ENCODE data around the gene COX17. TPM values are rescaled to one million over a fixed set of nuclear protein-coding genes. Genes with fewer than 3 reads are reported as not detected.
"Not testable (repeated sequence)": the region's sequence is repeated elsewhere in the genome, so short reads cannot be mapped to it uniquely, and the experiment has no call there.

Gene COX17, protein sequence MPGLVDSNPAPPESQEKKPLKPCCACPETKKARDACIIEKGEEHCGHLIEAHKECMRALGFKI
- total RNA-seq (2014; rRNA removed; shearing (Covaris generic)) = 4.2 and 5.0 TPM in 2 replicates

DNA sequence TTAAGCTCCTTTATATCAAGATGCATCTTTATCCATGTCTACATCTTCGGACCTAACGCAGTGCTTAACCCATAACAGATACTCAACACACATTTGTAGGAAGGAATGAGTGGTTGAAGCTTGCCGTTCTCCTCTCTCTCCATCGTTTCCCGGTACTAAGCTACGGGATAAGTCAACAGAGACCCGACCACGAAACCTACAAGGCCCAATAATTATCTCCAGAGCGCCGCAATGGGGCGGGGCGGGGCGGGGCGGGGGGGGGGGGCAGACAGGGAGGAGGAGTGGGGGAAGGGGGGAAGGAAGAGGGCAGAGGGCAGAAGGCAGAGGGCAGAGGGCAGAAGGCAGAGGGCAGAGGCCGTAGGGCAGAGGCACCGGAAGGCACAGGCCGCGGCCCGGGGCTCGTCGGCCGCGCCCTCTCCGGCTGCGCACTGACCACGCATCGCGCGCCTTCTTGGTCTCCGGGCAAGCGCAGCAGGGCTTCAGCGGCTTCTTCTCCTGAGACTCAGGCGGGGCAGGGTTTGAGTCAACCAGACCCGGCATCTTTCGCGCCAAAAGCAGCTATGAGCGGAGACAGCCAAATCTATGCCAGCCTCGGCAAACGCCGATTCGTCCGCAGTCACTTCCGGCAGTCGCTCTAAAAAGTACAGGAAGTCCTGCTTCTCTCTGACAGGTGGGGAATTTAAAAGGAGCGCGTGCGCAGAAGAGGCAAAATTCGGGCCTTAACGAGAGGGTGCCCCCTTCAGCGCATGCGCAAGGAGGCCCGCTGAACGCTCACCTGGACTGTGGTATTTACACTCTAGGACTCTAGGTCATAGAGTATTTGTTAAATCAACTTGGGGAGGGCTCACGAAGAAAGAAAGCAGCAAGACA lies at the start of gene COX17:
Gene COX17, minus strand, starts transcription at position 636 of the 870 bp plus-strand sequence. Its CDS starts 96 bp downstream, at position 540.
- in situ Hi-C loops (cut with HindIII; ENCODE audit: low sequenced_read_pairs) = no loop called here
- peak; percentile 98 for DNase-seq (ENCODE audit: low spot score)

DNA sequence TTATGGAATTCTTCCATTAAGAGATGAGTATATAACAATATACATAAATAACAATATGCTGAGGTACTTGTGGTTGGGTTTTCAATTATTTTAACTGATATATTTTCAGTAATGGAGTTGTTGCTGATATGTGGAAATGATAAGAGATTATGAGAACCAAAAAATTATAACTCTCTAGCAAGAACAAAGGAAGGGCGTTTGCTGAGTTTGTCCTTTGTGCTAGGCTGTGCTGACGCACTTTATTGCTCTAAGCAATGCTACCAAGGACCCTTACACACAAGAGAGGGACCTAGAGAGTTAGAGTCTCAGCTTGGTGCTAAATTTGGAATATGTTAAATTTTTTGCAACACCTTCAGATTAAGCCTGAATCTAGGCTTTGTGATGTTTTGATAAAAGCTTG lies 49.7 kb upstream of the COX17 start:
- in situ Hi-C loops (cut with HindIII; ENCODE audit: low sequenced_read_pairs) = no loop called here

DNA sequence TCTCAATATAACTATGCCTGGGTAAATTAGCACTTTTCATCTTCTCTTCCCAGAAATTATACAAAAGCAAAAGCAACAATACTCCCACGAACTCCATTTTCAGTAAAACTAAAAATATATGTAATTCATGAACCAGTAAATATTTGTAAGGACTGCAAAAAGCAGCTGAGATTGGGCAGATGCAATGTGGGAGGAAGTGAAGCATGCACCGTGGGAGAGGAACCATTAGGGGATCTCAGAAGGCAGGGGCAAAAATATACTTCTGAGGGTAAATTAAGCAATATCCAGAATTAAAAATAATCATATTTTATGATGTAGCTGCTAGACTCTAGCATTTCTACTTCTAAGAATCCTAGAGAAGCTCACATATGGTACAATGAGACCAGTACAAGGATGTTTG lies 45.8 kb upstream of the COX17 start:
- in situ Hi-C loops (cut with HindIII; ENCODE audit: low sequenced_read_pairs) = no loop called here

More for the DNA sequence above, 49.7 kb upstream of the COX17 start:
- DNase-seq (ENCODE audit: low spot score) = no peak

DNA sequence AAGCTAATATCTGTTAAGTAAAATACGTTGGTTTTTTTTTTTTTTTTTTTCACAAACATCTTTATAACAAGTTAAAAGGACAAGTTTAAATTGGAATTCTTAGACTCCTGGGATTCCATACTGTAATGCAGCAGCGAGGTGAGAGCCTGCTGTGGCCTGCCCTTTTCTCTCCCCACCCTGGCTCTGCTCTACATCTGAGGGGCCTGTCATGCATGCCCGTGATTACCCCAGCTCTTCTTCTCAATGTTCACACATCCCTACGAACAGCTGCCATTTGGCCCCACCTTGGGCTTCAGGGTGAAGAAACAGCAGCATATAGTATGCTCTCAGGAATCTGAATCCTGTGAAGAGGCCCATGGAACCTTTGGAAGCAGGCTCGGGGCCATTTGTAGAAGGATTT lies 40.3 kb upstream of the COX17 start:
- DNase-seq (ENCODE audit: low spot score) = no peak
- in situ Hi-C loops (cut with HindIII; ENCODE audit: low sequenced_read_pairs) = no loop called here

More for the DNA sequence above, 45.8 kb upstream of the COX17 start:
- DNase-seq (ENCODE audit: low spot score) = no peak

DNA sequence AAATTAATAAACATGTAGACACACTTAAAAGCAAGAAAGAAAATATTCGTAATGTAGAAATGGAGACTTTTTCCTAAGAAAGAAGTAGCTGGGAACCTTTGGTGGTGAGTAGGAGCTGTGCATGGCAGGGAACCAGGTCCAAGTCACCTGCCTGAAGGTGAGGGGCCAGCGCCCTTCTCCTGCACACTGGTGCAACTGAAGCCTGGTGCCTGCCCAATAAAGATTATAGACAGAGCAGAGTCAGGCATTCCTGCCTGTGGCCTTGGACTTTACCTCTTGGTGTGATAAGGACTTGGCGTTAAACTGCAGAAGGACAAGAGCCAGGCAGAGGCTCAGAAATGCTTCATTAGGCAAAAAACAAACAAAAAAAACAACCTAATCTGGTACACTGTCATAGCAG lies 39.8 kb upstream of the COX17 start:
- no peak for DNase-seq (ENCODE audit: low spot score)
- in situ Hi-C loops (cut with HindIII; ENCODE audit: low sequenced_read_pairs) = no loop called here

DNA sequence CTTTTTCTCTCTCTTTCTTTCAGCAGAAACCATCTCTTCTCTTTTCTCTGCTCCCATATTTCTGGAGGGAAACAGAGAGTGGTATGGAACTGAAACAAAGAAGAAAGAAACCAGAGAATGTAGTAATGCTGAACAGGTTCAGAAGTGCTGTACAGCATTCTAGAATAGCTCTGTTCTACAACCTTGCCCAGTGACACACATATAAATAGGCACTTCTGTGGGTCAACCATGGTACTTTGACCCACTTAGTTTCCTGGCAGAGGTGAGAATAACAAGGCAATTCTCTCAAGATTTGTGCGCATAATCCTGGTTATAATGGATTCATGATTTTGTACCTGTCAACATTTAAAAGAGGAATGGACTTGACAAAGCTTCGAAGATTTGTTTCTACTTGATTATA lies 37.9 kb upstream of the COX17 start:
- DNase-seq (ENCODE audit: low spot score) = no peak
- in situ Hi-C loops (cut with HindIII; ENCODE audit: low sequenced_read_pairs) = no loop called here

DNA sequence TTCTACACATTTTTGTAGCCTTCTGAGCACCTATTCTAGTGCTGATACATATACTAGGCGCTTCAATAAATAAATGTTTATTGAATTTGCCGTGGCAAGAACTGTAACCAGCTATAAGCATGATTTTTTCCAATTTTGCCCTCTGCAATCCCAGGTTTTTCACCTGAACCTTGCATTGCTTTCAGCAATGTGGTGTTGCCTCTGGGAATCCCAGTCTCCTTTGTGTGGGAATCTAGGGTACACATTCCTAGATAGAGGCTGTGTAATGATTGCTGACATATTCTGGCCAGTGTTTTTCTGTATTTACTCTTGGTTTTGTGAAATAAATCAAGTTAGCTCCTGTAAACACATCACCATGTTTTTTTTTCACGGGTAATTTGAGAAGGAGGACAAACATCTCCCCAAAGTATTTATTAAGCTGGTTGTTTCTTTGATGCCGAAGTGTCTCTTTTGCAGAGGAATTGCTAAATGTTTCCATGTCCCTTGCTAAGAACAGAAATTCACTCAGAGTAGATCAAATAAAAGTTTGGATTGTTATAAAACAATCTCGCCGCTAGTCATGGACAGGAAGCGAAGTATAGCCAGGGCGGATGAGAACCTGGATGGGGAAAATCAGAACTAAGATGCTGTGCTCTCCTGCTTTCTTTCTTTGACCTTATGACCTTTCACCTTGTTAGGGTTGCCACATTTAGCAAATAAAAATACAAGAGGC lies 26.8 kb upstream of the COX17 start:
- in situ Hi-C loops (cut with HindIII; ENCODE audit: low sequenced_read_pairs) = no loop called here
- peak; percentile 37 for DNase-seq (ENCODE audit: low spot score)

DNA sequence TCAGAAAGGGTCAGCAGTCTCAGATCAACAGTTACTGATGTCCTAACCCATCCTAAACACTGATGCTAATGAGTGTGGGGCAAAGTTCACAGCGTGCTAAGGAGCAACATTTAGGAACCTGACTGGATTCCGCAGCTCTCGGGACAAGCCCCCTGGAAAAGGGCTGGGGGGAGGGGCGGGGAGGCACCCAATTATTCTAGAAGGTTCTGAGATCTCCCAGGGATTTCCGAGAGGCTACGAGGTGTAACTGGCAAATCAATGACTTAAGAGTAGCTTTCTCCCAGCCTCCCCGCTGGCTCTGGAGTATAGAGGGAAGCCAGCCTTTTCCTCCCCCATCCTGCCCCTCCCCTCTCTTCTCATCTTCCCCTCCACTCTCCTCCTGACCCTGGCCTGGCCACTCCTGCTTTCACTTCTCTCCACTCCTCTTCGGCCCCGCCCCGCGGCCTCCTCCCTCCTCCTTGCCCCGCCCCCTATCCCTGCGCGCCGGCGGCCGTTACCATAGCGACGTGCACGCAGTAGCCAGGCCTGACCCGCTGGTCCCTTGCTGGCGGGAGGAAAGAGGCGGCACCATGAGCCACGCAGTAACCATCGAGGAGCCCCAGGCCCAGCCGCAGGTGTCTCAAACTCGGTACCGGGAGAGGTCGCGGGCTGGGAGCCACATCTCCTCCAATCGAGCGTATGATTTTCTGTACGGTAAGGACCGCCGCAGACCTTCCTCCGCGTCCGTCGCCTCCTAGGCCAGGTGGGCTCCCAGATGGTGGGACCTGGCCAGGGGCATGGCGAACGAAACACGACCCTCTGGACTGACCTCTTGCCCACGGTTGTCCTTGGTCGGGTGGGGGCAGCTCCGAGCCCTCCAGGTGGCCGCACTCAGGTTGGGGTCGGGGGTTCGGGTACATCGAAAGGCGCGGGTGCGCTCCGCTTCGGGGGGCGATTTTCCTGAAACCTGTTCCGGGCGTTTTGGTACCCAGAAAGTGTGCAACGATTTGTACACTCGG lies 25.6 kb upstream of the COX17 start, which contains the start of gene CFAP91:
Gene CFAP91, plus strand, starts transcription at position 493 of the 998 bp plus-strand sequence. Its CDS starts 77 bp downstream, at position 570.
- in situ Hi-C loops (cut with HindIII; ENCODE audit: low sequenced_read_pairs) = no loop called here
- DNase-seq (ENCODE audit: low spot score) = peak; percentile 95

DNA sequence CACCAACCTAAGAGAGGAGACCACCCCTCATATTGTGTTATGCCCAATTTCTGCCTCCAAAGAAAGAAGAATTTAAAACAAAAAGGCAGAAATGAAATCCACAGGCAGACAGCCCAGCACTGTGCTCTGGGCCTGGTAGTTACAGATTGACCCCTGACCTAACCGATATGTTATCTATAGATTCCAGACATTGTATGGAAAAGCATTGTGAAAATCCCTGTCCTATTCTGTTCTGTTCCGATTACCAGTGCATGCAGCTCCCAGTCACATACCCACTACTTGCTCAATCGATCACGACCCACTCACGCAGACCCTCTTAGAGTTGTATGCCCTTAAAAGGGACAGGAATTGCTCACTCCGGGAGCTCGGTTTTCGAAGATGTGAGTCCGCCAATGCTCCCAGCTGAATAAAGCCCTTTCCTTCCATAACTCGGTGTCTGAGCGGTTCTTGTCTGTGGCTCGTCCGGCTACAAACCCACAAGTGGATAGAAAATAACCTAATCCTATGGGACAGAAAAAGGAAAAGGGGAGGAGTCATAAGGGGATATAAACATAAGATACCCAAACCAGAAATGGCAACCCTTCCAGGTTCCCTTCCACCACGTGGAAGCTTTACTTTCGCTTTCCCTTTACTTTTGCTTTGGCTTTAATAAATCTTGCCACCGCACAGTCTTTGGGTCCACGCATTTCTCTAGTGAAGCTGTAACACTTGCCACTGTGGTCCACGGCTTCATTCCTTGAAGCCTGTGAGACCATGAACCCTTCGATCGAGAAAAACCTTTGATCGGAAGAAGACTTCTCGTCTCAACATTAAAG lies 23.9 kb upstream of the COX17 start:
- in situ Hi-C loops (cut with HindIII; ENCODE audit: low sequenced_read_pairs) = no loop called here
- no peak for DNase-seq (ENCODE audit: low spot score)

DNA sequence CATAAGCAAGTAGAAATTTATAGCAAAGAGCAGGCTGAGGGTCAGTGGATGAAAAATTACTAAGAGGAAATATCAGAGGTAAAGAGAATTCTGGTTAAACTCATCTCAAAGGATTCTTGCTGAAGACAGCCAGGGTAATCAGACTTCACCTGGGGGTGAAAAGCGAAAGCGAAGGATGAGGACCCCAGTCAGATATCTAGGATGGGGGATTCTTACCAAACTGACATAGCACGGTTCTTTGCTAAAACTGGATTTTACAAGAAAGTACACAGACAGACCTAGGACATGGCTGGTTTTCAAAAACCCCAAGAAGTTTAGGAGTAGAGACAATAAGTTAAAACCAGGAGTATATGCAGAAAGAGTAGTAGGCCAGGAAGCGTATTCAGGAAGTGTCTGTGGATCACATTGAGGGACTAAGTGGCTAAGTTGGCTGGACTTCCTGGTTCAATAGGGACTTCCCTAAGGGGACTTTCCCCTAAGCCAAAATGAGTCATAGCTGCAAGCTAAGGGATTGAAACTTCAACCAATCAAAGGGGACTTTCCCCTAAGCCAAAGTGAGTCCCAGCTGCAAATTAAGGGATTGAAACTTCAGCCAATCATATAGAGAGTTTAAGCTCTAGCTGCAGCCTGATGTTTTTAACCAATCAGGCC lies 23.2 kb upstream of the COX17 start:
- in situ Hi-C loops (cut with HindIII; ENCODE audit: low sequenced_read_pairs) = no loop called here

DNA sequence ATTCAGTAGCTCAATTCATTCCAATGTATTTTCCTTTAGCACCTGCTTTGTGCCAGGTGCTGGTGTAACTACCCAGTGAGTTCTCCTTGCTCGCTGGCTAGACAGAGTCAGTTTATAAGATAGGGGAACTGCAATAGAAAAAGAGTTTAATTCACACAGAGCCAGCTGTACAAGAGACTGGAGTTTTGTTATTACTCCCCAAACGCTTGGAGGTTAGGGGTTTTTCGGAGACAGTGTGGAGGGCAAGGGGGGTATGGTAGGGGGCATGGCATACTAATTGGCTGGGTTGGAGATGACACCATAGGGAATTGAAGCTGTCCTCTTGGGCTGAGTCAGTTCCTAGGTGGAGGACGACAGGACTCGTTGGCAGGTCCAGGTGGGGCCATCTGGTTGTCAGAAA lies 20.2 kb upstream of the COX17 start:
- in situ Hi-C loops (cut with HindIII; ENCODE audit: low sequenced_read_pairs) = no loop called here
- DNase-seq (ENCODE audit: low spot score) = no peak

More for the DNA sequence above, 23.2 kb upstream of the COX17 start:
- no peak for DNase-seq (ENCODE audit: low spot score)

DNA sequence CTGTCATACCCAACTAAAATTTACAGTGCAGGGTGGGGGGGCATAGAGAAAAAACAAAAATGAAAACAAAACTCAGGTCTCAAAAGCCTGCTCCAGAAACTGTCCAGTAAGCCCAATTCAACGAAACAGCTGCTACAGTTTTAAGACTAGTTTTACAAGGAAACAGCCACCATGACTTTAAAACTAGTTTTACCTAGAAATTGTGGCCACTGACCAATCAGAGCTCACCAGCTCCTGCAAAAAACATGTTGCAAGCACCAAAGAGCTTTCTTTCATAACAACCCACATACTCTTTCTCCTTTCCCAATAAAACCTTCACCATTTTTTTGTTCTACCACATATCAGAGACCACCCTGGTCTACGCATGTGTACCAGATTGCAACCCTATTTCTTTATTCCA lies 18.3 kb upstream of the COX17 start:
- no peak for DNase-seq (ENCODE audit: low spot score)
- in situ Hi-C loops (cut with HindIII; ENCODE audit: low sequenced_read_pairs) = no loop called here

DNA sequence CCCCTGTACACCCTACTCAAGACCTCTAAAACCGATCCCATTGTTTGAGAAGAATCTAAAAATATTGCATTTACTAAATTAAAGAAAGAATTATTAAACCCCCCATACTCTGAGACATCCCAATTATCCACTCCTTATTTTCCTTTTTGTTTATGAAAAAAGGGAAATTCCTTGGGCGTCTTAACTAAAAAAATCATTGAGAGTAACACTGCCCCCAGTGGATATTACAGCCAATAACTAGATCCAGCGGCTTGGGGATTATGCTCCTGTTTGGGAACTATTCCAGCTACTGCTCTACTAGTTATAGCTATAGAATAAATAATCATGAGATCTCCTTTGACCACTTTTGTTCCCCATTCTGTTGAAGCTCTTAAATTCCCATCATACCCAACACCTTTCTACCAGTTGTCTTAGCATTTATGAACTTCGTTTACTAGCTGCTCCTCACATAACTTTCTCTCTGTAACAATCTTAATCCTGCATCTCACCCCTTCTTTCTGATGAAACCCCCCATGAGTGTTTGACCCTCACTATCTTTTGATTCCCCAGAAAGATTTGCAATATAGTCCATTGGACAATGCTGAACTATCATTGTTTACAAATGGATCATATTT lies 12.9 kb upstream of the COX17 start:
- in situ Hi-C loops (cut with HindIII; ENCODE audit: low sequenced_read_pairs) = no loop called here
- DNase-seq (ENCODE audit: low spot score) = no peak

DNA sequence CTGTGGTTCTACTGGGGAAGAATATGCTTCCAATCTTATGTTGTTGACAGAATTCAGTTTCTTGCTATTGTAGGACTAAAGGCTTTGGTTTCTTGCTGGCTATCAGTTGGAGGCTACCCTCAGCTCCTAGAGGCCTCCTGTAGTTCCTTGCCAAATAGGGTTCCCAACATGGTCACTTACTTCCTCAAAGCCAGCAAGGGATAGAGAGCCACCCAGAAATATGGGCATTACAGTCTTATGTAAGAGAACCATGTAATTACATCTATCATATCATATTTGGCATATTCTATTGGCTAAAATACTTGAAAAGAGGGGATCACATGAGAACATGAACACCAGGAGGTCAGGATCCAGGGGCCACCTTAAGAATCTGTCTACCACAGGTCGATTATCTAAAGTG lies 6.2 kb upstream of the COX17 start:
- in situ Hi-C loops (cut with HindIII; ENCODE audit: low sequenced_read_pairs) = no loop called here
- DNase-seq (ENCODE audit: low spot score) = no peak

DNA sequence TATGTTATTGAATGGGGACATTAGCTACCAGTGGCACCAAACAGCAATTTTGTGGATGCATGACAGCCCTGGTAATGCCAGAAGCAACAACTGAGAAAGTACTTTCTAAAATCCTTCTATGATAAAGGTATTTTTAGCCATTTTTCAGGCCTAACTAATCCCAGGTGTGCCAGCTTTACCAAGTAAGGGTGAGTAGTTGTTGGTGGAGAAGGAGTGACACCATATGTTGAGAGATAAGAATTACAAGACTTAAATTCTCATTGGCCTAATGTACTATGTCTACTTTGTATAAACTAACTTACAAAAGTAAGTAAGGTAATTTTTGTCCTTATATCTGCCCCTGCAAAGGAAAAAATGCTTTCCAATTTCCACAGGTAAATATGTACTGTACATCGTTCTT lies 4.1 kb upstream of the COX17 start:
- DNase-seq (ENCODE audit: low spot score) = no peak
- in situ Hi-C loops (cut with HindIII; ENCODE audit: low sequenced_read_pairs) = no loop called here

DNA sequence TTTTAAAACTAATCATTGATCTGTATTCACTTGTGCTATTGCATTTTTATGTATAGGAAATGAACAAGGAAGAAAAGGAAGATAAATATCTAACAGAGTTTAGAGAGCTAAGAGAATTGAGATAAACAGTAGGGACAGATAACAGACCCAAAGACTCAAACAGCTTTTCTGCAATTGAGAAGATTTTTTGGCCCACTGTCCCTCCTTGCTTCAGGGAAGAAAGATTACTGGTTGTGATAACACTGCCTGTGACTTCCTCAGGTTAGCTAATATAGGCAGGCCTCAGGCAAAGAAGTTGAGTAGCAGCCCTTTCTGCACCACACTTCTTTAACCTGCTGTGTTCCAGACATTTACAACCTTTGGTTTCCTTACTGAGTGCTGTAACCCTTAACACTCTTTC lies 2.7 kb upstream of the COX17 start:
- in situ Hi-C loops (cut with HindIII; ENCODE audit: low sequenced_read_pairs) = no loop called here
- DNase-seq (ENCODE audit: low spot score) = no peak

DNA sequence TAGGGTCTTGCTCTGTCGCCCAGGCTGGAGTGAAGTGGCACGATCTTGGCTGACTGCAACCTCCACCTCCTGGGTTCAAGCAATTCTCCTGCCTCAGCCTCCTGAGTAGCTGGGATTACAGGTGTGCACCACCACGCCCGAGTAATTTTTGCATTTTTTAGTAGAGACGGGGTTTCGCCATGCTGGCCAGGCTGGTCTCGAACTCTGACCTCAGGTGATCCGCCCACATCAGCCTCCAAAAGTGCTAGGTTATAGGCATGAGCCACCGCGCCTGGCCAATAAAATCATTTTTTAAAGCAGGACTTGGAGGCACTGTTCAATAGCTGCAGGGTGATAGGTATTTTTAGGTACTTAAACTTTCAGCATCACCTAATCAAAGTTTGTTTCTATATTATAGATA lies 1.0 kb upstream of the COX17 start:
- in situ Hi-C loops (cut with HindIII; ENCODE audit: low sequenced_read_pairs); DNase-seq (ENCODE audit: low spot score): not testable (repeated sequence)

DNA sequence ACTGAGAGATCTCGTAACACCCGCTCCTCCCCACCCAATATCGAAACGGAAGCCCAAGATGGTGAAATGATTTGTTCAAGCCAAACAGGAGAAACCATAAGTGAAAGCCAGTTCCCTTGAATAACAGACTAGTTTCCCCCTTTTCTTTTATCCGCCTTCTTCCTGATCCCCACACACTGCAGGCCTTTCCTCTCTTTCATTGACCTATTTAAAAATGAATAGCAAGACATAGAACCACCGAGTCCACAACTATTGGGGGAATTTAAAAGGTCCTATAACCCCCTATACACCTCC lies 382 bp upstream of the COX17 start:
- in situ Hi-C loops (cut with HindIII; ENCODE audit: low sequenced_read_pairs) = no loop called here

More for the DNA sequence above, 382 bp upstream of the COX17 start:
- no peak for DNase-seq (ENCODE audit: low spot score)

All from G401 (cell line).